ENCODE results near the gene P2RY8.

- TF ChIP-seq REST (IDR thresholded peaks at IDR 0.05; ENCODE audit: insufficient read depth in 1 of 2, low read depth in 2 of 2, low read length in 2 of 2) (no peak), POLR2AphosphoS5 (IDR thresholded peaks at IDR 0.05; ENCODE audit: low read depth, low read length) (no peak), FOXP2 (optimal IDR thresholded peaks at IDR 0.05; ENCODE audit: borderline replicate concordance, extremely low read depth, extremely low read length, insufficient read depth) (no peak), TAF1 (IDR thresholded peaks at IDR 0.05; ENCODE audit: borderline replicate concordance, insufficient read depth, low read length) (no peak)
These were observed 93.4 kb downstream of the P2RY8 start for GRCh38 chrX:1443496-1444075.
